ENCODE data around the gene MRGPRG.

Gene MRGPRG

DNA sequence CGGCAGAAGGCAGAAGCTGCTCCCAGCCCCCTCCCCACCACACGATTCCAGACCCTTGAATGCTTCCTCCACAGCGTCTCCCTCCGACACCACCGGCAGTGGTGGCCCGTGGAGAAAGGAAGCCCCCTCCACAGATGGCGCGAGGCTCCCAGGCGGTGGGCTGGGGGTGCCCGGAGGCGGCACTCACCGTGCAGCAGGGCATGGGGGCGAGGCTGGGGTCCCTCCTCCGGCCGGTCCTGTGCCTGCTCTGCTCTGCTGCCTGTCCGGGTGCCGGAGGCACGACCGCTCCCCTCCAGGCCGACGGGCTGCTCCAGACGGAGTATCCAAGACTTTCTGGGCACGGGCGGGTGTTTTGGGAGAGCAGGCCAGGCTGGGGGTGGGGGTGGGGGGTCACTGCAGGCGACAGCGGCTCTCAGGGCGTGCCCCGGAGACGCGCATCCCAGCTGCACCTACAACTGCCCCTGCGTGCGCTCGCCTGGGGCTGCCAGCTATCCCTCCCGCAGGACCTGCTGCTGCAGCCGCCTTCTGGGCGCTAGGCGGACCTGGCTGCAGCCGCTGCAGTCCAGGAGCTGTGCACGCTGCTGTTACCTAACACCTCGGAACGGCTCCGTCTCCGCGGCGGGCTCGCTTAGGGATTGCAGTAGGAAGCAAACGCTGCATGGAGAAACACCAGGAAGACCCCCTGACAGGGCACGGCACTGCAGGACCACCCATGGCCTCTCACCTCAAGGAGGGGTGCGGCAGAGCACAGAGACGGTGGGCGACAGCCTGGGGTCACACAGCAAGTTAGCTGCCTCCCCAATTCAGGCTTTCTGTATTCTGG is 15.2 kb downstream of the MRGPRG start:
- DNase-seq (ENCODE audit: low read depth) = no peak
- TF ChIP-seq, protein P1, sequence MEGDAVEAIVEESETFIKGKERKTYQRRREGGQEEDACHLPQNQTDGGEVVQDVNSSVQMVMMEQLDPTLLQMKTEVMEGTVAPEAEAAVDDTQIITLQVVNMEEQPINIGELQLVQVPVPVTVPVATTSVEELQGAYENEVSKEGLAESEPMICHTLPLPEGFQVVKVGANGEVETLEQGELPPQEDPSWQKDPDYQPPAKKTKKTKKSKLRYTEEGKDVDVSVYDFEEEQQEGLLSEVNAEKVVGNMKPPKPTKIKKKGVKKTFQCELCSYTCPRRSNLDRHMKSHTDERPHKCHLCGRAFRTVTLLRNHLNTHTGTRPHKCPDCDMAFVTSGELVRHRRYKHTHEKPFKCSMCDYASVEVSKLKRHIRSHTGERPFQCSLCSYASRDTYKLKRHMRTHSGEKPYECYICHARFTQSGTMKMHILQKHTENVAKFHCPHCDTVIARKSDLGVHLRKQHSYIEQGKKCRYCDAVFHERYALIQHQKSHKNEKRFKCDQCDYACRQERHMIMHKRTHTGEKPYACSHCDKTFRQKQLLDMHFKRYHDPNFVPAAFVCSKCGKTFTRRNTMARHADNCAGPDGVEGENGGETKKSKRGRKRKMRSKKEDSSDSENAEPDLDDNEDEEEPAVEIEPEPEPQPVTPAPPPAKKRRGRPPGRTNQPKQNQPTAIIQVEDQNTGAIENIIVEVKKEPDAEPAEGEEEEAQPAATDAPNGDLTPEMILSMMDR (IDR thresholded peaks at IDR 0.05; ENCODE audit: low read depth, low read length, missing control alignments) = no peak
- no peak overlapping the region for H3K4me3 ChIP-seq (ENCODE audit: low read depth, low read length)

DNA sequence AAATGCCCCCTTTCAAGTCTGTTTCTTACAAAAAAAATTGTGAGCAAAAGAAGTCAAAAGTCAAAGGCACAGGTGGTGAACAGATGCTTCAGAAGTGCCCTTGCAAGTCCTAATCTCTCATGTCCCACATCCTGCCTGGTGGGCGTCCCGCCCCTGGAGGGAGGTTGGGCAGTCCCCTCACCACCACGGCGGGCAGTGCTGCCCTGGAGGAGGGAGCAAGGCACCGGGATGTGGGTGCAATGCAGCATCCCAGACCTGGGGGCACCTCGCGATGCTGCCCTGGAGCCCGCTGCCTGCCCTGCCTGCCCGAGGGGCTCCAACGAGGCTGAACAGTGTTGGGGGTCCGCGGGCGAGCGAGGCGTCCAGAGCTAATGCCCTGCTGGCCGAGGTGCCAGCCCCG is 15.9 kb downstream of the MRGPRG start:
- no peak overlapping the region for H3K4me3 ChIP-seq (ENCODE audit: low read depth, low read length)

DNA sequence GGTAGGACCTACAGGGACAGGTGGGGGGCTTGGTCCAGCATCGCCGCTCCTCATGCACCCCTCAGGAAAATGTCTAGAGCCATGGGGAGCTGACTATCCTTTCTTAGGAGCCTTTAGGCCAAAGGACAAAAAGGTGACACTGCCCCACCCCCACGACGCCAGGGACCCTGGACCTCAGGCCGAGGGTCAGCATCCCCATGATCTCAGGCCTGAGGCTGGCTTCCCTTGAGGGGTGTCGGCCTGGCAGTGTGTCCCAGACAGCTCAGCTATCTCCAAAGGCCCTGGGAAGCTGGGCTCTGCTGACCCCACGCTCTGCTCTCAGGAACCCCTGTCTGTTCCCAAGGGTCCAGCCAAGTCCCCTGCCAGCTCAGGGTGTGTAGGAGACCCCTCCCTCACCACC is 16.3 kb downstream of the MRGPRG start:
- no peak for DNase-seq (ENCODE audit: low read depth)
- TF ChIP-seq, protein P1 (IDR thresholded peaks at IDR 0.05; ENCODE audit: low read depth, low read length, missing control alignments) = no peak
- no peak overlapping the region for H3K4me3 ChIP-seq (ENCODE audit: low read depth, low read length)

More for the DNA sequence above, 15.9 kb downstream of the MRGPRG start:
- no peak for DNase-seq (ENCODE audit: low read depth)
- TF ChIP-seq, protein P1 (IDR thresholded peaks at IDR 0.05; ENCODE audit: low read depth, low read length, missing control alignments) = no peak

DNA sequence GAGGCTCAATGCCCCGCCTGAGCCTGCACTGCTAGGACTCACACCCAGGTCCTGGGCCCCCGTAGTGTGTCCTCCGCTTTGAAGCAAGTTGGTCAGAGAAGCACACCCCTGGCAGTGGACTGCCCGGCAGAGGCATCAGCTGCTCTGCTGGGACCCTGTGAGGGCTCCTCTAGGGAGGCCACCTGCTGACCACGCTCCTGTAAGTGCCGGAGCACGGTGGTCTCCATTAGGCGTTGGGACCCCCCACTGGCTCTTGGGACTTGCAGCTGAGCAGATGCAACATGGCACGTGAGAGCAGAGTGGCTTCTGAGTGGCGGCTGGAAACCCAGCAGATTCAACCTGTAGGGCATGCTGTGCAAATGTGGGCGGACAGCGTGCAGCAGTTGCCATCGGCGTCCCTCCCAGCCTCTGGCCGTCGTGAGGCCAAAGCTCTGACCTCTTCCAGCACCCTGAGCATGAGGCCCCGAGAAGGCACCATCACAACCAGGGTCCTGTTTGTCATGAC is 16.9 kb downstream of the MRGPRG start:
- TF ChIP-seq, protein P1 (IDR thresholded peaks at IDR 0.05; ENCODE audit: low read depth, low read length, missing control alignments) = no peak
- no peak overlapping the region for H3K4me3 ChIP-seq (ENCODE audit: low read depth, low read length)
- DNase-seq (ENCODE audit: low read depth) = no peak

DNA sequence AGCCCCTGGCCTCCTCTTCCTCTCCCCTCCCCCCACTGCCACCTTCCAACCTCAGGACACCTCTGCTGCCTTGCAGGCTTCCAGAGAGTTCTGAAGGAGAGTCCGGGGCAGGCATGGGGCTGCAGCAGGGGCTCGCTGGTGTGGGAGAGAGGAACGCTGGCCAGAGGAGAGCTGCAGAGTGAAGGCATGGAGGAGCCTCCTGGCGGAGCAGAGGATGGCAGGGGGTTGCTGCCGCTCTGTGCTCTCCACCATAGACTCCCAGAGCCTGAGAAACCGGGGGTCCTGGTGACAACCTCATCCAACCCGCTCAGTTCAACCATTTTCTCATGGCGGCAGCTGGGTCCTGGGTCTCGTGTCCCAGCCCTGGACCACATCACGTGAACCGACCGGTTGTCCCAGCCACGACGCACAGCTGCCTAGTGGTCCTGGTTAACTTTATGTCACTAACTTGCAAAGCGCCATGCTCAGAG is 17.5 kb downstream of the MRGPRG start:
- no peak overlapping the region for H3K4me3 ChIP-seq (ENCODE audit: low read depth, low read length)
- no peak for DNase-seq (ENCODE audit: low read depth)
- TF ChIP-seq, protein P1 (IDR thresholded peaks at IDR 0.05; ENCODE audit: low read depth, low read length, missing control alignments) = no peak

DNA sequence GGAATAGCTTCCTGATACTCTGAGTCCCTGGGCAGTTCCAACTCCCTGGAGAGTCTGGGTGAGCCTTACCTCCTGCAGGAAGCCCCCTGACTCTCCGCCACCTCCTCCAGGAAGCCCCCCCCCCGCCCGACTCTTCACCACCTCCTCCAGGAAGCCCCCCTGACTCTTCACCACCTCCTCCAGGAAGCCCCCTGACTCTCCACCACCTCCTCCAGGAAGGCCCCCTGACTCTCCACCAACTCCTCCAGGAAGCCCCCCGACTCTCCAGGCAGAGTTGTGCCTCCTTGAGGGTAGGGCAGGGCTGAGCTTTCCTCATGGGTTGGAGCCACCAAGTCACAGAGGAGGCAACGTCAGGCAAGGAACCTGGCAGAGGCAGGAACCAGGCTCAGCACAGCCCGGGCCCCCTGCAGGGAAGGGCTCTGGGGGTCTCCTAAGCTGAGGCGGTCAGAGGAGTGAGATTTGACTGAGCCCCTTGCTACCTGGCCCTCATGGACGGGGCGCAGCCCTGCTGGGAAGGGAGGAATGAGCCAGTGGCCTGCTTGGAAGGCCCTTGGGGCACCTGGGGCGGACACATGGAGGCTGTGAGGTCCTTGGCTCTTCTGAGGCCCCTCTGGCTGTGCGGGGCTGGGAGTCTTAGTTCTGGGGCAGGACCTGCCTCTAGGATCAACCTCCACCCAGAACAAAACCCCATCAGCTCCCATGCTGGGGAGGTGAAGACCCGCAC is 18.1 kb downstream of the MRGPRG start:
- no peak for DNase-seq (ENCODE audit: low read depth)
- no peak overlapping the region for H3K4me3 ChIP-seq (ENCODE audit: low read depth, low read length)

More for the DNA sequence above, 18.1 kb downstream of the MRGPRG start:
- TF ChIP-seq, protein P1 (IDR thresholded peaks at IDR 0.05; ENCODE audit: low read depth, low read length, missing control alignments) = no peak

Data from GM12864 (cell line).